Activated gamma-delta T cell treated with Interleukin-2 at 50 U/mL for 16 hours (primary cell): ENCODE measurements around the gene PRSS53.

Experiments
- DNase-seq: peaks from one replicate; pipeline ENCODE4 v3.0.0-alpha.2; 2020

The PRSS53 gene

GRCh38 chr16:31093132-31093703, 4.5 kb upstream of the PRSS53 start:
- no peak for DNase-seq

- DNase-seq = no peak
Measured at GRCh38 chr16:31092330-31092729, 3.6 kb upstream of the PRSS53 start.

GRCh38 chr16:31090540-31090939, 1.8 kb upstream of the PRSS53 start:
- no peak for DNase-seq

- DNase-seq = no peak
Measured at GRCh38 chr16:31089199-31089598, 456 bp upstream of the PRSS53 start.

- no peak for DNase-seq
Measured at GRCh38 chr16:31087971-31088370, 772 bp downstream of the PRSS53 start.

GRCh38 chr16:31087481-31087880, 1.3 kb downstream of the PRSS53 start:
- no peak for DNase-seq

- no peak for DNase-seq
Measured at GRCh38 chr16:31086629-31086906, 2.2 kb downstream of the PRSS53 start.

- DNase-seq = no peak
Measured at GRCh38 chr16:31085873-31086628, 2.7 kb downstream of the PRSS53 start.

- no peak for DNase-seq
Measured at GRCh38 chr16:31085411-31085810, 3.3 kb downstream of the PRSS53 start.

GRCh38 chr16:31084584-31085302, 4.0 kb downstream of the PRSS53 start:
- no peak for DNase-seq

- no peak for DNase-seq
Measured at GRCh38 chr16:31083981-31084380, 4.8 kb downstream of the PRSS53 start.

- DNase-seq = no peak
Measured at GRCh38 chr16:31083556-31083955, 5.2 kb downstream of the PRSS53 start.

- DNase-seq = no peak
Measured at GRCh38 chr16:31083081-31083480, 5.7 kb downstream of the PRSS53 start.

GRCh38 chr16:31082368-31083045, 6.2 kb downstream of the PRSS53 start:
- DNase-seq = no peak

GRCh38 chr16:31081428-31082351, 7.1 kb downstream of the PRSS53 start:
- DNase-seq = no peak

GRCh38 chr16:31080756-31081419, 7.9 kb downstream of the PRSS53 start:
- DNase-seq = no peak

- DNase-seq = no peak
Measured at GRCh38 chr16:31080035-31080629, 8.6 kb downstream of the PRSS53 start.

- DNase-seq = no peak
Measured at GRCh38 chr16:31079342-31079944, 9.3 kb downstream of the PRSS53 start.

GRCh38 chr16:31078597-31079341, 10.0 kb downstream of the PRSS53 start:
- no peak for DNase-seq

GRCh38 chr16:31077592-31078396, 10.9 kb downstream of the PRSS53 start:
- DNase-seq = no peak
